Urothelium cell line (cell line): ENCODE data around the gene SLAIN1.

ENCODE experiments used
- DNase-seq: peaks from one replicate; pipeline ENCODE4 v3.0.0; 2011; ENCODE audit warnings: low spot score, mixed read lengths
- FAIRE-seq: peaks from 2 replicates; lab custom pipeline; 2011; peaks lifted over from hg19 to GRCh38; lab: Jason Lieb, UNC

The SLAIN1 gene

GRCh38 chr13:77703408-77703807 is 5.9 kb downstream of the SLAIN1 start:
- FAIRE-seq: no peak

GRCh38 chr13:77714119-77714755 is 16.8 kb downstream of the SLAIN1 start:
- DNase-seq (no peak), FAIRE-seq (no peak)

More at GRCh38 chr13:77703408-77703807, 5.9 kb downstream of the SLAIN1 start:
- no peak for DNase-seq

GRCh38 chr13:77715233-77715891 is 17.9 kb downstream of the SLAIN1 start:
- DNase-seq (no peak), FAIRE-seq (no peak)

GRCh38 chr13:77716692-77717091 is 19.2 kb downstream of the SLAIN1 start:
- DNase-seq (no peak), FAIRE-seq (no peak)

GRCh38 chr13:77717508-77717907 is 20.0 kb downstream of the SLAIN1 start:
- no peak for DNase-seq
- FAIRE-seq: no peak

GRCh38 chr13:77719128-77719527 is 21.6 kb downstream of the SLAIN1 start:
- no peak for FAIRE-seq
- no peak for DNase-seq

GRCh38 chr13:77720988-77721387 is 23.5 kb downstream of the SLAIN1 start:
- FAIRE-seq: no peak
- no peak for DNase-seq

- DNase-seq: no peak
- no peak for FAIRE-seq
Observed at GRCh38 chr13:77724092-77724491, 26.6 kb downstream of the SLAIN1 start.

- FAIRE-seq (no peak), DNase-seq (no peak)
Observed at GRCh38 chr13:77725071-77725470, 27.6 kb downstream of the SLAIN1 start.

GRCh38 chr13:77728265-77729125 is 31.0 kb downstream of the SLAIN1 start:
- no peak for DNase-seq
- FAIRE-seq: no peak

GRCh38 chr13:77729502-77730221 is 32.2 kb downstream of the SLAIN1 start:
- DNase-seq (no peak), FAIRE-seq (no peak)

- DNase-seq: no peak
- no peak for FAIRE-seq
Observed at GRCh38 chr13:77730572-77730971, 33.1 kb downstream of the SLAIN1 start.

GRCh38 chr13:77732287-77732686 is 34.8 kb downstream of the SLAIN1 start:
- FAIRE-seq (no peak), DNase-seq (no peak)

GRCh38 chr13:77733674-77734073 is 36.2 kb downstream of the SLAIN1 start:
- DNase-seq: no peak
- FAIRE-seq: no peak

- DNase-seq (no peak), FAIRE-seq (no peak)
Observed at GRCh38 chr13:77737583-77738200, 40.2 kb downstream of the SLAIN1 start.

GRCh38 chr13:77740097-77740735 is 42.7 kb downstream of the SLAIN1 start:
- no peak for FAIRE-seq

GRCh38 chr13:77740931-77741596 is 43.6 kb downstream of the SLAIN1 start:
- FAIRE-seq: no peak
- no peak for DNase-seq

More at GRCh38 chr13:77740097-77740735, 42.7 kb downstream of the SLAIN1 start:
- DNase-seq: no peak

- DNase-seq: no peak
- FAIRE-seq: no peak
Observed at GRCh38 chr13:77741597-77741972, 44.1 kb downstream of the SLAIN1 start.

- no peak for DNase-seq
- FAIRE-seq: no peak
Observed at GRCh38 chr13:77742801-77743200, 45.3 kb downstream of the SLAIN1 start.

- DNase-seq: no peak
Observed at GRCh38 chr13:77745784-77746183, 48.3 kb downstream of the SLAIN1 start.

More at GRCh38 chr13:77745784-77746183, 48.3 kb downstream of the SLAIN1 start:
- no peak for FAIRE-seq
